Measurements from ENCODE around the gene COG7. TPM values are rescaled to one million over a fixed set of nuclear protein-coding genes. Genes with fewer than 3 reads are reported as not detected.
"Not testable (repeated sequence)": the region's sequence is repeated elsewhere in the genome, so short reads cannot be mapped to it uniquely, and the experiment has no call there.

Gene COG7
- total and polyA plus RNA-seq, 3 donors from 2014 or later, result 21.5 to 40.7 (median 35.1) TPM

GRCh38 chr16:23387666-23388065, 65.3 kb downstream of the COG7 start:
- 84 to 92% methylated on average over 8 of the region's 8 CpGs for whole genome bisulfite sequencing, 2 donors
- Histone ChIP-seq H3K4me1 (no peaks in the 10 kb centered on the region), H3K27me3 (no peaks in the 10 kb centered on the region), H3K9me3 (no peaks in the 10 kb centered on the region), H3K27ac (no peak overlapping the region), H3K4me3 (no peak overlapping the region), H3K36me3 (ENCODE audit: low read depth, missing control alignments) (no peaks in the 10 kb centered on the region)
- intact Hi-C loops (cut with DNase I; ENCODE audit: low total_unique reads), result no loop called here
- TF ChIP-seq POLR2A (IDR thresholded peaks at IDR 0.05) (no peak), CTCF (IDR thresholded peaks at IDR 0.05) (no peak)
- no peak for DNase-seq

- no peak overlapping the region for H3K27ac ChIP-seq
- DNase-seq, result no peak
- 89 to 90% methylated on average over 14 to 15 of the region's 15 CpGs for WGBS, 2 donors
- H3K4me1 ChIP-seq, result no peaks in the 10 kb centered on the region
- TF ChIP-seq CTCF (IDR thresholded peaks at IDR 0.05), result no peak
- no peak for TF ChIP-seq POLR2A (IDR thresholded peaks at IDR 0.05)
- H3K36me3 ChIP-seq (ENCODE audit: low read depth, missing control alignments), result no peaks in the 10 kb centered on the region
- no peak overlapping the region for H3K4me3 ChIP-seq
- H3K9me3 ChIP-seq, result no peaks in the 10 kb centered on the region
- no peaks in the 10 kb centered on the region for H3K27me3 ChIP-seq
- intact Hi-C loops (cut with DNase I; ENCODE audit: low total_unique reads), result no loop called here
Observed at GRCh38 chr16:23385441-23385840, 67.5 kb downstream of the COG7 start.

- DNase-seq, result no peak
- Histone ChIP-seq H3K27ac (no peak overlapping the region), H3K9me3 (no peaks in the 10 kb centered on the region), H3K27me3 (no peaks in the 10 kb centered on the region), H3K36me3 (ENCODE audit: low read depth, missing control alignments) (no peaks in the 10 kb centered on the region), H3K4me1 (no peaks in the 10 kb centered on the region), H3K4me3 (no peak overlapping the region)
- intact Hi-C loops (cut with DNase I; ENCODE audit: low total_unique reads), result no loop called here
- WGBS, 2 donors, result 76 to 77% methylated on average over 10 of the region's 10 CpGs
- no peak for TF ChIP-seq POLR2A (IDR thresholded peaks at IDR 0.05)
- TF ChIP-seq CTCF (IDR thresholded peaks at IDR 0.05), result no peak
Observed at GRCh38 chr16:23384878-23385277, 68.1 kb downstream of the COG7 start.

GRCh38 chr16:23383881-23384280, 69.1 kb downstream of the COG7 start:
- intact Hi-C loops (cut with DNase I; ENCODE audit: low total_unique reads), result no loop called here
- 88 to 92% methylated on average over 3 of the region's 3 CpGs for WGBS, 2 donors
- H3K4me3 ChIP-seq, result no peak overlapping the region
- H3K27ac ChIP-seq, result no peak overlapping the region
- TF ChIP-seq CTCF (IDR thresholded peaks at IDR 0.05), result no peak
- no peak for TF ChIP-seq POLR2A (IDR thresholded peaks at IDR 0.05)
- H3K9me3 ChIP-seq, result no peaks in the 10 kb centered on the region
- no peaks in the 10 kb centered on the region for H3K36me3 ChIP-seq (ENCODE audit: low read depth, missing control alignments)
- no peaks in the 10 kb centered on the region for H3K27me3 ChIP-seq
- no peak for DNase-seq
- no peaks in the 10 kb centered on the region for H3K4me1 ChIP-seq

GRCh38 chr16:23382279-23382678, 70.7 kb downstream of the COG7 start:
- H3K4me3 ChIP-seq, result no peak overlapping the region
- H3K27ac ChIP-seq, result no peak overlapping the region
- intact Hi-C loops (cut with DNase I; ENCODE audit: low total_unique reads), result no loop called here
- no peaks in the 10 kb centered on the region for H3K4me1 ChIP-seq
- no peaks in the 10 kb centered on the region for H3K36me3 ChIP-seq (ENCODE audit: low read depth, missing control alignments)
- no peaks in the 10 kb centered on the region for H3K9me3 ChIP-seq
- 91 to 95% methylated on average over 4 to 6 of the region's 6 CpGs for WGBS, 2 donors
- DNase-seq, result no peak
- no peak for TF ChIP-seq CTCF (IDR thresholded peaks at IDR 0.05)
- no peak for TF ChIP-seq POLR2A (IDR thresholded peaks at IDR 0.05)
- H3K27me3 ChIP-seq, result no peaks in the 10 kb centered on the region

GRCh38 chr16:23381702-23382101, 71.3 kb downstream of the COG7 start:
- H3K4me1 ChIP-seq; H3K36me3 ChIP-seq (ENCODE audit: low read depth, missing control alignments); intact Hi-C loops (cut with DNase I; ENCODE audit: low total_unique reads); H3K27me3 ChIP-seq; H3K4me3 ChIP-seq; H3K9me3 ChIP-seq; DNase-seq; H3K27ac ChIP-seq: not testable (repeated sequence)
- WGBS, 2 donors, result 91 to 92% methylated on average over 9 of the region's 9 CpGs

Measured in testis (tissue), 3 donors.